HG03060 (cell line): ENCODE measurements around the gene SIT1.

ENCODE experiments used
- ATAC-seq: cut with Tn5 transposase; IDR thresholded peaks from one replicate; pipeline ENCODE4 v1.9.1; 2021; ENCODE audit warnings: low read depth, moderate number of reproducible peaks; ENCODE audit not compliant: unreplicated experiment

The SIT1 gene

GRCh38 chr9:35683323-35683722 lies 32.6 kb upstream of the SIT1 start:
- no peak for ATAC-seq

DNA sequence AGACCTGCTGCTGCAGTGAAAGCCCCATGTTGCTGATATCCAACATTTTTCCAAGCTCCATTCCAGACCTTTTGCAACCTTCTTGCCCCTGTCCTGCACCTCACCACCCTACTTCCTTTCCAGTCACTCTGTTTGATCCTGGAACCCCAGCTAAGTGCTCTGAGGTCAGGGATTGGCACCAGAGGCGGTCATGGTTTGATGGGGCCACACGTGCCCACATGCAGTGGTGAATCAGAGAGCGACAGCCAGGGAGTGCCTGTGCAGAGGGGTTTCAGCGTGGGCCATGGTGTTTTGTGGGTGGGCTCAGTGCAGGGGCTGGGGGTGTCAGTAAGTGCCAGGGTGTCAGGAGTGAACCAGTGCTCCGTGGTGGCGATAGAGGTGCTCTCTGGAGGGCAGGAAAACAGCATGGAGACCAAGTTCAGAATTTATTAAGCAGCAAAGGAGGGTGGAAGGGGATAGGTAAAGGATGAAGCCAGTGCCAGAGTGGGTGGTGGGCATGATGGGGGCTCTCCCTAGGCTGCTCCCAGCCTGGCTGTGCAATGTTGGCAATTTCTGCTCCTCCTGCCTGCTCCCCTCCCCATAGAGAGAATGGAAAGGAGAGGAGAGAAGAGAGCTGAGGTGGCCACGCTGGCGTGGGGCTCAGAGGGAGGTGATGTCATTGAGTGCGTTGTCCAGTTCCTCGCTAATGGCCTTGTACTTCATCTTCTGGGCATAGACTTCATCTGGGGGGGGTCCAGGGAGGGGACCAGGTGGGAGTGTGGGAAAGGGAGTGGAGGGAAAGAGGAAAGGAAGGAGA lies 32.0 kb upstream of the SIT1 start:
- no peak for ATAC-seq

- ATAC-seq = no peak
Measured at GRCh38 chr9:35682051-35682450, 31.3 kb upstream of the SIT1 start.

- ATAC-seq = no peak
Measured at GRCh38 chr9:35681341-35682002, 30.7 kb upstream of the SIT1 start.

DNA sequence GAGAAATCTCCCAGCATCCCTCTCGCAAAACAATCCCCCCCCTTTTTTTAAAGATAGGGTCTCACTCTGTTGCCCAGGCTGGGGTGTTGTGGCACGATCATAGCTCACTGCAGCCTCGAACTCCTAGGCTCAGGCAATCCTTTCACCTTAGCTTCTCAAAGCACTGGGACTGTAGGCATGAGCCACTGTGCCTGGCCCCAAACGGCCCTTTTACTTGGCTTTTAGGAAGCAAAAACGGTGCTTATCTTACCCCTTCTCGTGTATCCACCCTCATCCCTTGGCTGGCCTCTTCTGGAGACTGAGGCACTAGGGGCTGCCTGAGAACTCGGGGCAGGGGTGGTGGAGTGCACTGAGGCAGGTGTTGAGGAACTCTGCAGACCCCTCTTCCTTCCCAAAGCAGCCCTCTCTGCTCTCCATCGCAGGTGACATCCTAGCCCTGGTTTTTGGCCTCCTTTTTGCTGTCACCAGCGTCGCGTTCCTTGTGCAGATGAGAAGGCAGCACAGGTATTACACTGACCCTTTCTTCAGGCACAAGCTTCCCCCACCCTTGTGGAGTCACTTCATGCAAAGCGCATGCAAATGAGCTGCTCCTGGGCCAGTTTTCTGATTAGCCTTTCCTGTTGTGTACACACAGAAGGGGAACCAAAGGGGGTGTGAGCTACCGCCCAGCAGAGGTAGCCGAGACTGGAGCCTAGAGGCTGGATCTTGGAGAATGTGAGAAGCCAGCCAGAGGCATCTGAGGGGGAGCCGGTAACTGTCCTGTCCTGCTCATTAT lies 29.8 kb upstream of the SIT1 start:
- no peak for ATAC-seq

- no peak for ATAC-seq
Measured at GRCh38 chr9:35679766-35680330, 29.1 kb upstream of the SIT1 start.

DNA sequence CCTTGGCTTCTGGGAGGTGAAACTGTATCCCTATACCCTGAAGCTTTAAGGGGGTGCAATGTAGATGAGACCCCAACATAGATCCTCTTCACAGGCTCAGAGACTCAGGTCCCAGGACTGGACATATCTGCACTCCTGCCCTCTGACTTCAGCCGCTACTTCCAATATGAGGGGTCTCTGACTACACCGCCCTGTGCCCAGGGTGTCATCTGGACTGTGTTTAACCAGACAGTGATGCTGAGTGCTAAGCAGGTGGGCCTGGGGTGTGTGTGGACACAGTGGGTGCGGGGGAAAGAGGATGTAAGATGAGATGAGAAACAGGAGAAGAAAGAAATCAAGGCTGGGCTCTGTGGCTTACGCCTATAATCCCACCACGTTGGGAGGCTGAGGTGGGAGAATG lies 28.4 kb upstream of the SIT1 start:
- ATAC-seq = no peak

DNA sequence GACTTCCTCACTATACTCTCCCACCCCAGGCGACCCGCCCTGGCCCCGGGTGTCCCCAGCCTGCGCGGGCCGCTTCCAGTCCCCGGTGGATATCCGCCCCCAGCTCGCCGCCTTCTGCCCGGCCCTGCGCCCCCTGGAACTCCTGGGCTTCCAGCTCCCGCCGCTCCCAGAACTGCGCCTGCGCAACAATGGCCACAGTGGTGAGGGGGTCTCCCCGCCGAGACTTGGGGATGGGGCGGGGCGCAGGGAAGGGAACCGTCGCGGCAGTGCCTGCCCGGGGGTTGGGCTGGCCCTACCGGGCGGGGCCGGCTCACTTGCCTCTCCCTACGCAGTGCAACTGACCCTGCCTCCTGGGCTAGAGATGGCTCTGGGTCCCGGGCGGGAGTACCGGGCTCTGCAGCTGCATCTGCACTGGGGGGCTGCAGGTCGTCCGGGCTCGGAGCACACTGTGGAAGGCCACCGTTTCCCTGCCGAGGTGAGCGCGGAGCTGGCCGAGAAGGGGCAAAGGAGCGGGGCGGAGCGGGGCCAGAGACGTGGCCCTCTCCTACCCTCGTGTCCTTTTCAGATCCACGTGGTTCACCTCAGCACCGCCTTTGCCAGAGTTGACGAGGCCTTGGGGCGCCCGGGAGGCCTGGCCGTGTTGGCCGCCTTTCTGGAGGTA lies 25.1 kb upstream of the SIT1 start:
- no peak for ATAC-seq

- no peak for ATAC-seq
Measured at GRCh38 chr9:35675204-35675603, 24.5 kb upstream of the SIT1 start.

GRCh38 chr9:35674025-35674361 lies 23.3 kb upstream of the SIT1 start:
- no peak for ATAC-seq

- no peak for ATAC-seq
Measured at GRCh38 chr9:35673132-35674024, 22.6 kb upstream of the SIT1 start, which contains the start of gene CA9. CA9 (plus strand) TSS chr9:35673928; CDS start chr9:35673960, 32 bp downstream.

DNA sequence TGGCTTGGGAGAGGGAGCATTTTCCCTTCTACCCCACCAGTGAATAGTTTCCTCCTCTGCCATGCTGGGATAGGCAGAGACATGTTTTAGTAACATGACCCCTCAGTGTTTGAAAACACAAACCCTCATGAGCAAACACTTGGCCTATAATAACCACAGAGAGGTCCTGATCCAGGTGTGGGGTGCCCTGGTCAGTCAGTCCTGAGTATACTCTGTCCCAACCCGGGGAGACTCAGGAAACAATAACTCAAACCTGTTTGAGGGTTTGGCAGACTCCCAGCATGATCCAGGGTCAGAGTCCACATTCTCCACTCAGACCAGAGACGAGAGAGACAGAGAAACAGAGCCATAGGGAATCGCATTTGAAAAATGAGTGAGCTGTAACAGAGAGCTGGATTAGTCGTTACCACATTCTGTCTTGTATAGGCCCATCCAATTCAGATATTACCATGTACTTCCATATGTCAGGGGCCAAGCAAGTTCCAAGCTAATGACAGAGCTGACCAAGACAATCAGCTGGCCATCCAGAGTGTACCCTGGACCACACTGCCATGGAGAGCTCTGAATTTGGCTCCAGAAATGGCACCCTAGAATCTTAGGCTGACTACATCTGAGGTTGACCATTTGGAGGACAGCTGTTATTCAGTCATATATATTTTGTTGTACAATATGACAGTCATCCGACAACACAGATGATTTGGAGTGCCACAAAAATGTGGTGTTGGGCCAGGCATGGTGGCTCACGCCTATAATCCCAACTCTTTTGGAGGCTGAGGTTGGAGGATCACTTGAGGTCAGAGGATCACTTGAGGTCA lies 18.8 kb upstream of the SIT1 start:
- ATAC-seq = no peak

DNA sequence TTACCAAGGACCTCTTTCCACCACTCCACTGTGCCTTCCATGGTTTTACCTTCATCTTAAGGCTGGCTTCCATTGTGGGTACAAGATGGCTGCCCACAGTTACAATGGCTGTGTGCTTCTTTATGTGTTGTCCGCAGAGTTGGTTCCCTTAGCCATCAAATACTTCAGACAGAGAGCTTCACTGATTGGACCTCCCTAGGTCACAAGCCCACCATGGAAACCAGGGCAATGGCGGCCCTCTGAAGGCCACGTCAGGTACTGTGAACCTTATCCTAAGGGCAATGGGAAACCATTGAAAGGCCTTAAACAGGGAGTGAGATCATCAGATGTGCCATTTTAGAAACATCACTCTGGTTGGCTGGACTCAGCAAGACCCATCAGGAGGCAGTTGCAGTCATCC lies 17.2 kb upstream of the SIT1 start:
- no peak for ATAC-seq

DNA sequence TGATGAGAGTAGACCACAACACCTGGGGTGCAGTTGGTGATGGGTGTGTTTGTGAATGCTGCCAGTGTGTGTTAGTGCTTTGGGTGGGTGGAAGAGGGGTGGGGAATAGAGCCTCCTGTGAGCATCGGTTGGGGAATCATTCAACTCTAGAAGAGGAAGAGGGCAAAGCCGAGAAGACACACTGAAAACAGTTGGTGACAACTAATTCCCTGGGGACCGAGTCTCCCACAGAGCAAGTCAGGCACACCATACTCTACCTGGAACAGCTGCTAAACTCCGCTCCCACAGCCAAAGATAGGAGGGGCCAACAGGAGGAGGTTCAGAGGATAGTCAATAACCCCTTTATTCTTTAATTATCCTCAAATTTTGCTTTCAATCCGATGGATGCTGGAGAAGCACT lies 15.8 kb upstream of the SIT1 start:
- no peak for ATAC-seq

DNA sequence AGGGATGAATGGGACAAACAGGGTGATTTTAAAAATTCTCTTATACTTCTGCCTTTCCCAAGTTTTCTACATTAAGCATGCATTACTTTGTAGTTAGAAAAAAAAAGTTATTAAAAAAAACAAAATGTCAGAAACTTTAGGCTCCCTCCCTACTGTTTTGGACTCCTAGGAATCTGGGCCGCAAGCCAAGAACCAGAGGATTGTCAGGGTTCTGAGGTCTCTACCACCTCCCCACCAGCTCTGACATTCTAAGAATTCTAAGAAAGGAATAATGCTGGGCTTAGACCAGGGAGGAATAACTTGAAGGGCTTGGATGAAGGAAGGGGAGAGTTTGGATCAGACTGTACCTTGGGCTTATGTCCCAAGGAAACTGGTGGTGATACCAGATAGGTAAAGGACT lies 15.3 kb upstream of the SIT1 start:
- ATAC-seq = no peak

DNA sequence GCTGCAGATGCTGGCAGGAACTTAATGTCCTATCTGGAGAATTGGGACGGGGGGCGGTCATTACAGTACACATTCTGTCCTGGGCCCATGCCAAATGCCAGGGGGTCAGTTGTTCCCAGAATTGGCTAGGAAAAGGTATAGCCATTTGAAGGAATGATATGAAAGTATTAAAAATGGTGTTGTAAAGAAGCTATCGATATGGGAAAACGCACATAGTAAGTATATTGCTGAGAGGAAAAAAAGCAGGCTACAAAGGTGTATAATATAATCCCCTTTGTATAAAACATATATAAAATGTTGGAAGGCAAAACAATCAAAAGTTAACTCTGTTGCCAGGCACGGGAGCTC lies 14.7 kb upstream of the SIT1 start:
- ATAC-seq = no peak

- peak; percentile 39 for ATAC-seq
Measured at GRCh38 chr9:35664531-35665470, 14.1 kb upstream of the SIT1 start, which contains the start of gene ARHGEF39. ARHGEF39 (minus strand) TSS chr9:35665195; CDS start chr9:35665169, 26 bp downstream.

GRCh38 chr9:35662437-35662836 lies 11.7 kb upstream of the SIT1 start:
- no peak for ATAC-seq
